IMR-90 (cell line): Measurements from ENCODE around the gene RIC8A. TPM values are rescaled to one million over a fixed set of nuclear protein-coding genes. Genes with fewer than 3 reads are reported as not detected.
A peak's percentile ranks its signal among the peaks of the same experiment; 100 is the strongest.

Experiments used
- ATAC-seq: fragments of 200-7000 bp; cut with Tn5 transposase; 2 replicates; pipeline ENCODE4 v1.9.1; 2020; ENCODE audit warnings: low read depth, mild to moderate bottlenecking, moderate library complexity
- BruUV-seq: library from RNA; stranded (reverse); fragments of 400-500 nt; replicated peaks from 2 replicates; lab custom pipeline; 2021; lab: Mats Ljungman, UMichigan
- CTCF ChIA-PET: fragments of 300-600 bp; formaldehyde crosslinking; extraction: SDS; loops from one replicate; lab custom pipeline; 2021; ENCODE audit warnings: antibody characterized with exemption; lab: Yijun Ruan, JAX
- POLR2A ChIA-PET: fragments of 300-600 bp; sonication (Branson Sonifier 250); formaldehyde crosslinking; loops from one replicate; lab custom pipeline; 2022; ENCODE audit warnings: antibody characterized with exemption; ENCODE audit not compliant: unreplicated experiment; lab: Charles Lee
- DNase-seq: peaks from one replicate; pipeline ENCODE4 v3.0.0; 2013
- H2AFZ ChIP-seq: replicated peaks from 2 replicates; pipeline ENCODE3; 2013; ENCODE audit warnings: low read length, mild to moderate bottlenecking; ENCODE audit not compliant: poor library complexity
- H2AK5ac ChIP-seq: 2 replicates; pipeline ENCODE4 v1.6.1; 2013; ENCODE audit warnings: low read depth, low read length, inconsistent platforms
- H2AK9ac ChIP-seq: replicated peaks from 2 replicates; pipeline ENCODE3; 2013; ENCODE audit warnings: mild to moderate bottlenecking, low read depth, low read length, moderate library complexity; ENCODE audit not compliant: poor library complexity
- H2BK120ac ChIP-seq: 2 replicates; pipeline ENCODE4 v1.6.1; 2013; ENCODE audit warnings: low read depth, low read length, inconsistent platforms
- H2BK15ac ChIP-seq: 3 replicates; pipeline ENCODE4 v1.6.1; 2013; ENCODE audit warnings: low read depth, low read length, inconsistent platforms
- H2BK20ac ChIP-seq: 2 replicates; pipeline ENCODE4 v1.6.1; 2013; ENCODE audit warnings: low read depth, mild to moderate bottlenecking, inconsistent platforms, low read length, moderate library complexity
- H2BK5ac ChIP-seq: 2 replicates; pipeline ENCODE4 v1.6.1; 2013; ENCODE audit warnings: mild to moderate bottlenecking, low read depth, low read length, inconsistent platforms; ENCODE audit not compliant: poor library complexity, severe bottlenecking
- H3K14ac ChIP-seq: replicated peaks from 2 replicates; pipeline ENCODE4 v1.6.1; 2013; ENCODE audit warnings: low read depth, low read length, inconsistent platforms
- H3K18ac ChIP-seq: 2 replicates; pipeline ENCODE4 v1.6.1; 2013; ENCODE audit warnings: low read depth, low read length, control low read depth
- H3K23ac ChIP-seq: 2 replicates; pipeline ENCODE4 v1.6.1; 2013; ENCODE audit warnings: low read depth, low read length, inconsistent platforms
- H3K27ac ChIP-seq: 2 replicates; pipeline ENCODE4 v1.5.1; 2013; ENCODE audit warnings: mild to moderate bottlenecking, control low read depth, low read length; ENCODE audit not compliant: insufficient read depth
- H3K27me3 ChIP-seq: 2 replicates; pipeline ENCODE4 v1.6.1; 2013; ENCODE audit warnings: low read length; ENCODE audit not compliant: control insufficient read depth, insufficient read depth
- H3K36me3 ChIP-seq: 2 replicates; pipeline ENCODE4 v1.6.1; 2013; ENCODE audit warnings: low read length, mixed read lengths; ENCODE audit not compliant: control insufficient read depth, insufficient read depth
- H3K4ac ChIP-seq: 2 replicates; pipeline ENCODE4 v1.6.1; 2013; ENCODE audit warnings: low read depth, low read length, inconsistent platforms
- H3K4me1 ChIP-seq: 2 replicates; pipeline ENCODE4 v1.6.1; 2013; ENCODE audit warnings: low read length, mixed read lengths; ENCODE audit not compliant: control insufficient read depth, insufficient read depth
- H3K4me2 ChIP-seq: 2 replicates; pipeline ENCODE4 v1.6.1; 2013; ENCODE audit warnings: low read depth, mild to moderate bottlenecking, control low read depth, low read length, moderate library complexity
- H3K4me3 ChIP-seq: 2 replicates; pipeline ENCODE4 v1.5.1; 2013; ENCODE audit warnings: low read depth, mild to moderate bottlenecking, control low read depth, low read length, moderate library complexity; ENCODE audit not compliant: insufficient read depth
- H3K56ac ChIP-seq: 2 replicates; pipeline ENCODE4 v1.6.1; 2013; ENCODE audit warnings: low read length, inconsistent platforms; ENCODE audit not compliant: insufficient read depth; ENCODE audit errors: extremely low read depth
- H3K79me1 ChIP-seq, 2 experiments: 2 replicates each; pipeline ENCODE4 v1.6.1; 2013; ENCODE audit warnings: low read length in 2 of 2, inconsistent platforms in 1 of 2, low read depth in 1 of 2
- H3K9ac ChIP-seq: 2 replicates; pipeline ENCODE4 v1.6.1; 2013; ENCODE audit warnings: low read depth, low read length, control low read depth
- H3K9me1 ChIP-seq: 2 replicates; pipeline ENCODE4 v1.6.1; 2013; ENCODE audit warnings: low read length, inconsistent platforms; ENCODE audit not compliant: insufficient read depth
- H3K9me3 ChIP-seq: 2 replicates; pipeline ENCODE4 v1.6.1; 2013; ENCODE audit warnings: low read length; ENCODE audit not compliant: control insufficient read depth, insufficient read depth
- H4K20me1 ChIP-seq: 2 replicates; pipeline ENCODE4 v1.6.1; 2013; ENCODE audit warnings: low read length, inconsistent platforms; ENCODE audit not compliant: insufficient read depth
- H4K5ac ChIP-seq: 2 replicates; pipeline ENCODE4 v1.6.1; 2013; ENCODE audit warnings: mild to moderate bottlenecking, low read depth, low read length, control low read depth
- H4K8ac ChIP-seq, 2 experiments: 2 replicates each; pipeline ENCODE4 v1.6.1; 2013; ENCODE audit warnings: low read depth in 2 of 2, low read length in 2 of 2, control low read depth in 1 of 2, inconsistent platforms in 1 of 2
- H4K91ac ChIP-seq: 2 replicates; pipeline ENCODE4 v1.6.1; 2013; ENCODE audit warnings: low read depth, low read length, inconsistent platforms; ENCODE audit not compliant: insufficient read depth
- BHLHE40 ChIP-seq: fragments of 150-350 bp; IDR thresholded peaks from 2 replicates; pipeline ENCODE4 v1.6.1; 2016; ENCODE audit warnings: mild to moderate bottlenecking, low read depth, low read length
- CHD1 ChIP-seq: IDR thresholded peaks from 2 replicates; pipeline ENCODE4 v1.6.1; 2012; ENCODE audit warnings: low read depth, low read length, improper control_type of control experiment
- CTCF ChIP-seq: conservative IDR thresholded peaks from 2 replicates; pipeline ENCODE4 v1.5.1; 2012; ENCODE audit warnings: mild to moderate bottlenecking, low read depth, low read length, improper control_type of control experiment
- MAFK ChIP-seq: IDR thresholded peaks from 2 replicates; pipeline ENCODE4 v1.6.1; 2012; ENCODE audit warnings: low read depth, low read length, improper control_type of control experiment
- NFE2L2 ChIP-seq: fragments of 150-350 bp; IDR thresholded peaks from 2 replicates; pipeline ENCODE4 v1.6.1; 2016; ENCODE audit warnings: low read depth, mild to moderate bottlenecking, low read length
- POLR2A ChIP-seq: IDR thresholded peaks from 2 replicates; pipeline ENCODE4 v1.6.1; 2012; ENCODE audit warnings: mild to moderate bottlenecking, low read depth, low read length
- RAD21 ChIP-seq: IDR thresholded peaks from 2 replicates; pipeline ENCODE4 v1.6.1; 2012; ENCODE audit warnings: low read length, improper control_type of control experiment
- RFX5 ChIP-seq: IDR thresholded peaks from 2 replicates; pipeline ENCODE4 v1.8.0; 2012; ENCODE audit warnings: low read depth, mild to moderate bottlenecking, low read length, moderate library complexity
- SMC3 ChIP-seq: fragments of 150-350 bp; IDR thresholded peaks from 2 replicates; pipeline ENCODE4 v1.6.1; 2016; ENCODE audit warnings: low read depth, mild to moderate bottlenecking, antibody characterized with exemption, low read length, moderate library complexity
- USF2 ChIP-seq: fragments of 150-350 bp; IDR thresholded peaks from 2 replicates; pipeline ENCODE4 v1.6.1; 2017; ENCODE audit warnings: mild to moderate bottlenecking, antibody characterized with exemption, low read length, low read depth
- WGBS, 2 experiments: methylation state at CpG; one replicate each; pipeline versions ENCODE4 v1.1.5 to v1.1.7; 2013; ENCODE audit warnings: missing lambda C conversion rate in 2 of 2; ENCODE audit not compliant: insufficient read length in 1 of 2; ENCODE audit errors: extremely low coverage in 2 of 2; 5-methylcytosine and 5-hydroxymethylcytosine counted together
- dilution Hi-C: fragments of 300-500 bp; cut with HindIII; formaldehyde crosslinking; loops from one replicate; pipeline ENCODE4 v1.14.3; 2018; ENCODE audit warnings: low sequenced_read_pairs; ENCODE audit not compliant: unreplicated experiment
- in situ Hi-C: fragments of 300-500 bp; cut with MboI; formaldehyde crosslinking; loops from 3 replicates; pipeline ENCODE4 v1.14.3; 2019; ENCODE audit warnings: low sequenced_read_pairs, inconsistent platforms, mixed read lengths
- intact Hi-C: fragments of 100-400 bp; cut with micrococcal nuclease; formaldehyde crosslinking; loops from 2 replicates; pipeline ENCODE4 v1.10.0; 2022
- polyA plus RNA-seq, 3 experiments: library from polyadenylated mRNA; depleted of rRNA; stranded (reverse); fragments of >200 nt; gene quantifications; 2 replicates each; pipeline ENCODE4 v1.2.3, GENCODE V29; 2012; ENCODE audit warnings: low replicate concordance in 1 of 3
- total RNA-seq: library from RNA; depleted of rRNA; stranded (reverse); fragments of >200 nt; gene quantifications from 2 replicates; pipeline ENCODE4 v1.2.3, GENCODE V29; 2012

RIC8A gene
- total and polyA plus RNA-seq, 2 of the 4 experiments (the other 2 are of a cell fraction) = 129 to 188 TPM

- Histone ChIP-seq H2AFZ (peak overlapping the region; percentile 91), H3K56ac (peak overlapping the region; percentile 74)
- peak; percentile 2 for ATAC-seq
Measured at GRCh38 chr11:208917-209260, 1.4 kb downstream of the RIC8A start.

More at GRCh38 chr11:208917-209260, 1.4 kb downstream of the RIC8A start:
- Histone ChIP-seq H4K8ac (peak overlapping the region; percentile 79 to 90; a peak in 3 of 4 replicates), H2BK20ac (no peak overlapping the region), H3K79me1 (peaks cover 46 to 85% of the 10 kb centered on the region in 2 experiments), H3K27me3 (no peaks in the 10 kb centered on the region), H3K9me3 (no peaks in the 10 kb centered on the region), H3K9me1 (peaks cover 27% of the 10 kb centered on the region), H3K27ac (peak overlapping the region; percentile 82), H3K4me3 (peak overlapping the region; percentile 70), H2AK5ac (peak overlapping the region; percentile 97), H3K36me3 (peaks cover 62% of the 10 kb centered on the region), H4K5ac (peak overlapping the region; percentile 8), H3K4me2 (peak overlapping the region; percentile 83), H2AK9ac (peak overlapping the region; percentile 99), H3K18ac (no peak overlapping the region), H2BK120ac (peak overlapping the region; percentile 19), H2BK5ac (peak overlapping the region; percentile 91), H3K14ac (peak overlapping the region; percentile 88), H3K4ac (peak overlapping the region; percentile 97), H3K4me1 (peaks cover 25% of the 10 kb centered on the region), H3K9ac (peak overlapping the region; percentile 90), H4K20me1 (peaks cover 81% of the 10 kb centered on the region), H4K91ac (peak overlapping the region; percentile 93), H2BK15ac (no peak overlapping the region), H3K23ac (peak overlapping the region; percentile 66; the same call in 1 of the 2 replicates)
- BruUV-seq = no TSS peak
- in situ Hi-C loops (no loop called here), dilution Hi-C loops (no loop called here), intact Hi-C loops (loop anchor here (5.0 kb wide), 3 partner anchors 98 to 308 kb away; partner anchors contain the start of gene IFITM2)
- no CpG with 5 or more reads among the region's 26 CpGs for WGBS, 2 experiments
- TF ChIP-seq BHLHE40 = no peak
- TF ChIP-seq MAFK = no peak
- no peak for TF ChIP-seq RFX5
- TF ChIP-seq NFE2L2 = no peak
- TF ChIP-seq POLR2A = no peak
- TF ChIP-seq RAD21 = no peak
- no peak for TF ChIP-seq CHD1
- no peak for TF ChIP-seq SMC3
- TF ChIP-seq CTCF = no peak
- TF ChIP-seq USF2 = no peak
- ChIA-PET POLR2A (no interaction called here), CTCF (no interaction called here)
- DNase-seq = no peak
